Keratinocyte (primary cell): ENCODE measurements around the gene ME2.
A peak's percentile ranks its signal among the peaks of the same experiment; 100 is the strongest.

ENCODE experiments used
- EZH2 ChIP-seq: IDR thresholded peaks from one replicate; pipeline ENCODE4 v1.6.1; 2012; ENCODE audit warnings: inconsistent platforms, mild to moderate bottlenecking, low read length, moderate library complexity
- TF ChIP-seq, protein P1 (sequence below), 3 experiments: IDR thresholded peaks in 1 of 3; conservative IDR thresholded peaks in 1 of 3; optimal IDR thresholded peaks in 1 of 3; 2 replicates in 2 of 3; 3 replicates in 1 of 3; pipeline versions ENCODE3 to v1.5.1; 2011; ENCODE audit warnings: low read length in 3 of 3, mild to moderate bottlenecking in 3 of 3, moderate library complexity in 2 of 3, control low read depth in 1 of 3, inconsistent platforms in 1 of 3; ENCODE audit not compliant: insufficient read depth in 2 of 3; ENCODE audit errors: extremely low read depth in 1 of 3

DNA sequence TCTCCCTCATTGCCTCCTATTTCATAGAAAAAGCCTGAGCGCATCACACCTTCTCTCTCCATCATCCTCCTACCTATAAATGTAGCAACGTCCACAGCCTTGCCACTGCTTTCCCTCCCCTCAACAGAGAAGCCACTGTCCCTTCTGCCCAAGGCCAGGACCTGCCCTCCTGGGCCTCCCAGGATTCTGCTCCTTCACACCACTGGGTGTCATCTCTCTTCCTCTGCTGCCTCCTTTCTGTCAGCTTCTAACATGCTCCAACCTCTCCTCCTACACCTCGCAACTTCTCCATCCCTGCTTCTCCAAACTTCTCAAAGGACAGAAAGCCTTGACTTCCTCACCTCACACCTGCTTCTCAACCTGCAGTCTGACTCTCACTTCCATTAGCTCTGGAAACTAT lies 21.2 kb upstream of the ME2 start:
- TF ChIP-seq, protein P1, sequence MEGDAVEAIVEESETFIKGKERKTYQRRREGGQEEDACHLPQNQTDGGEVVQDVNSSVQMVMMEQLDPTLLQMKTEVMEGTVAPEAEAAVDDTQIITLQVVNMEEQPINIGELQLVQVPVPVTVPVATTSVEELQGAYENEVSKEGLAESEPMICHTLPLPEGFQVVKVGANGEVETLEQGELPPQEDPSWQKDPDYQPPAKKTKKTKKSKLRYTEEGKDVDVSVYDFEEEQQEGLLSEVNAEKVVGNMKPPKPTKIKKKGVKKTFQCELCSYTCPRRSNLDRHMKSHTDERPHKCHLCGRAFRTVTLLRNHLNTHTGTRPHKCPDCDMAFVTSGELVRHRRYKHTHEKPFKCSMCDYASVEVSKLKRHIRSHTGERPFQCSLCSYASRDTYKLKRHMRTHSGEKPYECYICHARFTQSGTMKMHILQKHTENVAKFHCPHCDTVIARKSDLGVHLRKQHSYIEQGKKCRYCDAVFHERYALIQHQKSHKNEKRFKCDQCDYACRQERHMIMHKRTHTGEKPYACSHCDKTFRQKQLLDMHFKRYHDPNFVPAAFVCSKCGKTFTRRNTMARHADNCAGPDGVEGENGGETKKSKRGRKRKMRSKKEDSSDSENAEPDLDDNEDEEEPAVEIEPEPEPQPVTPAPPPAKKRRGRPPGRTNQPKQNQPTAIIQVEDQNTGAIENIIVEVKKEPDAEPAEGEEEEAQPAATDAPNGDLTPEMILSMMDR (optimal IDR thresholded peaks at IDR 0.05 in 1 of 3, IDR thresholded peaks at IDR 0.05 in 1 of 3, conservative IDR thresholded peaks at IDR 0.05 in 1 of 3; ENCODE audit: extremely low read depth in 1 of 3, insufficient read depth in 2 of 3, low read length in 3 of 3) = peak in 1 of 3 experiments; percentile 48
- TF ChIP-seq EZH2 = no peak
